ENCODE results near the gene MAD1L1. TPM values are rescaled to one million over a fixed set of nuclear protein-coding genes. Genes with fewer than 3 reads are reported as not detected.
A peak's percentile ranks its signal among the peaks of the same experiment; 100 is the strongest.

Gene MAD1L1
- total and polyA plus RNA-seq, 2 of the 4 experiments (the other 2 are of a cell fraction) = 29.0 to 40.9 TPM

DNA sequence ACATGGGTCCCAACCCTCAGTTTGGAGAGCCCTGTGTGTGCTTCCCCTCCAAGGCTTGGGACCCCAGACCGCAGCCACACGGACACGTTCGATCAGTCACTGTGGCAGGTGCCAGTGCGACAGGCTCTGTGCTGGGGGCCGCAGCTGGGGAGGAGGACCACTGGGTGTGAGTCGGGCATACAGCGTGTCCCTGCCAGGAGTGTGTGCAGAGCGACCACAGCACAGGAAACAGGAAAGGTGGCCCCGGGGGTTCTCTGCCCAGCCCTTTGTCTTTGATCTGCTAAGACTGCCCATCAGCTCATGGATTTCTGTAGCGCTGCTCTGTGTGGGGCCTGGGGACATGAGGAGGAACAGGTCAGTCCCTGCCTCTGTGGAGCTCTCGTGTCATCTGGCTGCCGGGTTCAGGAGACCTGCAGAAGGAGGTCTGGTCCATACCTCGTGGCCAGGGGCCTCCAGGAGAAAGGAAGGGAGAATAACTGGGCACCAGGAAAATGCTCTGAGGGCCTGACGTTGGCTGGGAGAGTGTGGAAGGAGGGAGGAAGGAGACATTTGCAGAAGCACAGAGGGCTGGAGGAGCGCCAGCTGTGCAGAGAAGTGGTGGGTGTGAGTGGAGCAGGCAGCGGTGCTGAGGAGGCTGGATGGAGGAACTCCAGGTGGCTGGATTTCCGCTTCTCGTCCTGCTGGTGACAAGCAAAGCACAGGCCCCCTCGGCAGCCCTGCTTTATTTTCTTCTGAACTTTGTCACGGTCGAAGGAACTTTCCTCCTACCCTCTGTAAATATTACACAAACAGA, 13.3 kb upstream of the MAD1L1 start (continued):
- TF ChIP-seq, protein P1, sequence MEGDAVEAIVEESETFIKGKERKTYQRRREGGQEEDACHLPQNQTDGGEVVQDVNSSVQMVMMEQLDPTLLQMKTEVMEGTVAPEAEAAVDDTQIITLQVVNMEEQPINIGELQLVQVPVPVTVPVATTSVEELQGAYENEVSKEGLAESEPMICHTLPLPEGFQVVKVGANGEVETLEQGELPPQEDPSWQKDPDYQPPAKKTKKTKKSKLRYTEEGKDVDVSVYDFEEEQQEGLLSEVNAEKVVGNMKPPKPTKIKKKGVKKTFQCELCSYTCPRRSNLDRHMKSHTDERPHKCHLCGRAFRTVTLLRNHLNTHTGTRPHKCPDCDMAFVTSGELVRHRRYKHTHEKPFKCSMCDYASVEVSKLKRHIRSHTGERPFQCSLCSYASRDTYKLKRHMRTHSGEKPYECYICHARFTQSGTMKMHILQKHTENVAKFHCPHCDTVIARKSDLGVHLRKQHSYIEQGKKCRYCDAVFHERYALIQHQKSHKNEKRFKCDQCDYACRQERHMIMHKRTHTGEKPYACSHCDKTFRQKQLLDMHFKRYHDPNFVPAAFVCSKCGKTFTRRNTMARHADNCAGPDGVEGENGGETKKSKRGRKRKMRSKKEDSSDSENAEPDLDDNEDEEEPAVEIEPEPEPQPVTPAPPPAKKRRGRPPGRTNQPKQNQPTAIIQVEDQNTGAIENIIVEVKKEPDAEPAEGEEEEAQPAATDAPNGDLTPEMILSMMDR (conservative IDR thresholded peaks at IDR 0.05; ENCODE audit: low read depth, low read length) = no peak

DNA sequence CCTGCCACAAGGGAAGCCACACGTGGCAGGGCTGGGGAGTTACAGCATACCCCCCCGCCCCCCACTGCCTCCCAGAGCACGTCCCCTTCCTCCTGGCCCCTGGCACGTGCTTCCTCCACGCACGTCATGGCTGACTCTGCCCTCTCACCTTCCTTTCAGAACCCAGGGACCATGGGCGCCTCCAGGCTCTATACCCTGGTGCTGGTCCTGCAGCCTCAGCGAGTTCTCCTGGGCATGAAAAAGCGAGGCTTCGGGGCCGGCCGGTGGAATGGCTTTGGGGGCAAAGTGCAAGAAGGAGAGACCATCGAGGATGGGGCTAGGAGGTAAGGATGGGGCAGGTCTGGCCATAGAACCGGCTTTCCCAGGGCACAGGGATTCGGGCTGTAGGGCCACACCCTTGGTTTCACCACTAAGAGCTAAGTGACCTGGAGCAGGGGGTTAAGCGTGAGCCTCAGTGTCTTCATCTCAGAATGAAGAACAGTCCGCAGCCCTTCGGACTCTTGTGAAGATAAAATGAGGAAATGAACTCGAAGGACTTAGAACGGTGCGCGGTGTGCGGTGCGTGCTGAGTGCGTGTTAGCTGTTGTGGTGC, 11.8 kb upstream of the MAD1L1 start:
- no peak overlapping the region for H2BK15ac ChIP-seq (ENCODE audit: low read depth, low read length)
- no peaks in the 10 kb centered on the region for H3K27me3 ChIP-seq (ENCODE audit: control insufficient read depth, insufficient read depth, low read length)
- no peak overlapping the region for H3K4me3 ChIP-seq (ENCODE audit: insufficient read depth, low read depth, low read length)
- H3K4ac ChIP-seq (ENCODE audit: low read depth, low read length) = no peak overlapping the region
- WGBS, 2 experiments (ENCODE audit: extremely low coverage in 2 of 2, insufficient read length in 1 of 2) = 100% methylated on average over 1 of the region's 25 CpGs; no CpG with 5 or more reads in 1 of the 2 experiments
- H3K18ac ChIP-seq (ENCODE audit: low read depth, low read length) = no peak overlapping the region
- no peak overlapping the region for H4K8ac ChIP-seq (ENCODE audit: low read depth in 2 of 2, low read length in 2 of 2)
- no peak overlapping the region for H3K9ac ChIP-seq (ENCODE audit: low read depth, low read length)
- DNase-seq (no peak), ATAC-seq (ENCODE audit: low read depth) (no peak)
- no peak overlapping the region for H2AK5ac ChIP-seq (ENCODE audit: low read depth, low read length)
- H3K36me3 ChIP-seq (ENCODE audit: control insufficient read depth, insufficient read depth, low read length) = peaks cover under 1% of the 10 kb centered on the region; the same call in 1 of the 2 replicates
- no peak overlapping the region for H2BK20ac ChIP-seq (ENCODE audit: low read depth, low read length)
- H3K79me1 ChIP-seq (ENCODE audit: low read depth in 1 of 2, low read length in 2 of 2) = peaks cover 22 to 56% of the 10 kb centered on the region in 2 experiments
- H2AK9ac ChIP-seq (replicated peaks; ENCODE audit: low read depth, low read length, poor library complexity) = peak overlapping the region; percentile 9
- no peak overlapping the region for H3K56ac ChIP-seq (ENCODE audit: extremely low read depth, insufficient read depth, low read length)
- H3K4me2 ChIP-seq (ENCODE audit: low read depth, low read length) = no peak overlapping the region
- peaks cover 13% of the 10 kb centered on the region for H3K4me1 ChIP-seq (ENCODE audit: control insufficient read depth, insufficient read depth, low read length)
- dilution Hi-C loops (cut with HindIII; ENCODE audit: low sequenced_read_pairs, unreplicated experiment) (no loop called here), intact Hi-C loops (cut with micrococcal nuclease) (no loop called here), in situ Hi-C loops (cut with MboI; ENCODE audit: low sequenced_read_pairs) (no loop called here)
- no peak overlapping the region for H4K91ac ChIP-seq (ENCODE audit: insufficient read depth, low read depth, low read length)
- POLR2A ChIA-PET (ENCODE audit: unreplicated experiment) = no interaction called here
- no peaks in the 10 kb centered on the region for H3K9me3 ChIP-seq (ENCODE audit: control insufficient read depth, insufficient read depth, low read length)
- peaks cover 26% of the 10 kb centered on the region for H3K9me1 ChIP-seq (ENCODE audit: insufficient read depth, low read length)
- no peak overlapping the region for H3K27ac ChIP-seq (ENCODE audit: insufficient read depth, low read length)
- H3K14ac ChIP-seq (replicated peaks; ENCODE audit: low read depth, low read length) = no peak overlapping the region
- H2BK5ac ChIP-seq (ENCODE audit: low read depth, low read length, poor library complexity, severe bottlenecking) = no peak overlapping the region
- no peak overlapping the region for H2AFZ ChIP-seq (replicated peaks; ENCODE audit: low read length, poor library complexity)
- H2BK120ac ChIP-seq (ENCODE audit: low read depth, low read length) = no peak overlapping the region
- CTCF ChIA-PET = no interaction called here
- BruUV-seq (replicated peaks) = no TSS peak
- no peak overlapping the region for H4K5ac ChIP-seq (ENCODE audit: low read depth, low read length)
- peaks cover 7% of the 10 kb centered on the region; the same call in 1 of the 2 replicates for H4K20me1 ChIP-seq (ENCODE audit: insufficient read depth, low read length)
- H3K23ac ChIP-seq (ENCODE audit: low read depth, low read length) = no peak overlapping the region
- TF ChIP-seq, protein P1 (conservative IDR thresholded peaks at IDR 0.05; ENCODE audit: low read depth, low read length) = no peak
- TF ChIP-seq RAD21 (IDR thresholded peaks at IDR 0.05; ENCODE audit: low read length) (no peak), MAFK (IDR thresholded peaks at IDR 0.05; ENCODE audit: low read depth, low read length) (no peak), SMC3 (IDR thresholded peaks at IDR 0.05; ENCODE audit: low read depth, low read length) (no peak), MAZ (IDR thresholded peaks at IDR 0.05; ENCODE audit: borderline replicate concordance, low read depth, low read length) (no peak), CHD1 (IDR thresholded peaks at IDR 0.05; ENCODE audit: low read depth, low read length) (no peak)
- TF ChIP-seq, protein P2, sequence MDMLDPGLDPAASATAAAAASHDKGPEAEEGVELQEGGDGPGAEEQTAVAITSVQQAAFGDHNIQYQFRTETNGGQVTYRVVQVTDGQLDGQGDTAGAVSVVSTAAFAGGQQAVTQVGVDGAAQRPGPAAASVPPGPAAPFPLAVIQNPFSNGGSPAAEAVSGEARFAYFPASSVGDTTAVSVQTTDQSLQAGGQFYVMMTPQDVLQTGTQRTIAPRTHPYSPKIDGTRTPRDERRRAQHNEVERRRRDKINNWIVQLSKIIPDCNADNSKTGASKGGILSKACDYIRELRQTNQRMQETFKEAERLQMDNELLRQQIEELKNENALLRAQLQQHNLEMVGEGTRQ (IDR thresholded peaks at IDR 0.05; ENCODE audit: low read depth, low read length) = no peak
